HG03066 (cell line): ENCODE measurements around the gene ARPP21.

Experiments
- ATAC-seq: cut with Tn5 transposase; IDR thresholded peaks from one replicate; pipeline ENCODE4 v1.9.1; 2021; ENCODE audit warnings: low read depth; ENCODE audit not compliant: unreplicated experiment

ARPP21 gene

DNA sequence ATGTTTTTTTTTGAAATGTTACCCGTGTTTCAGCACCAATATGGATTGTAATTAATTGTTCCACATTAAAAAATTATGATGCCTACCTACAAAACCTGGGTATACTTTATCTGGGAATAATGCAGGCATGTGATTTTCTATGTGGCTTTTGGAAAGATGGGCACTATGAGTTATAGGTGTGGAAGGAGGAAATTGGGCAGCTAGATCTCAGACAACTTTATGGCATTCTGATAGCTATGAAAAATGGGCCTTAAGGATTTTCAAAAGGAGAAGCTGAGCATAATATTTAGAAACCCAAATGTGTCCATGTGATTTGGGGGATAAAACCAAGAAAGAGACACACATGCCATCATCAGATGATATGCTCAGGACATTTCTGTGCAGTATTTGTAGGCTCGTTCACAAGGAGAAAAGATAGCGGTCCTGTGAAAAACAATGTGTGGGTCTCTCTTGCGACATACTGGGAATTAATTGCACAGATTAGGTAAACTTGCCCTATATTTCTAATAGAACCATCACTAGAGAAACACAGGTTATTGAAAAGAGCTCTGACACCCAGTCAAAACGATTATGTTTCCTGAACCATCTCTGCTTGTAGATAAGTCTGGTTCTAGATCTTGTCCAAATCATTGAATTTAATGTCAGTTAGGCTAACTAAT is 35.3 kb downstream of the ARPP21 start:
- ATAC-seq: no peak

DNA sequence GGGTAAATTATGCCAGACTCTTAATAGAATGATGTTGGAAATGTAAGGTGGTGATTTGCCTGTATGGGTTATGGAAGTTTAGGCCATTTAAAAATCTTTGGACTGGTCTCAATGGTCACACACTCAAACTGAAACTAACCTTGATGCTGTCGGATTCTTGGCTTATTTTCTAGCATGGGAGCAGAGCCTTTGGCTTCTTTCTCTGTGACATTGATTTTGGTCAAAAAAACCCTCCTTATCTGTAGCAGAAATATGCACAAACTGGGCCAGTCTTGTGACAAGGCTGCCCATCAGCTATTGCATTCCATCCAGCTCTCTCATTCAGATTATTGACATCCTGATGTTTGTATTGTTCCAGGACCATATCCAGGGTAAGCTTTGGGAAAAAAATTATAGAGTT is 35.9 kb downstream of the ARPP21 start:
- ATAC-seq: no peak

GRCh38 chr3:35675621-35676020 is 36.3 kb downstream of the ARPP21 start:
- no peak for ATAC-seq

DNA sequence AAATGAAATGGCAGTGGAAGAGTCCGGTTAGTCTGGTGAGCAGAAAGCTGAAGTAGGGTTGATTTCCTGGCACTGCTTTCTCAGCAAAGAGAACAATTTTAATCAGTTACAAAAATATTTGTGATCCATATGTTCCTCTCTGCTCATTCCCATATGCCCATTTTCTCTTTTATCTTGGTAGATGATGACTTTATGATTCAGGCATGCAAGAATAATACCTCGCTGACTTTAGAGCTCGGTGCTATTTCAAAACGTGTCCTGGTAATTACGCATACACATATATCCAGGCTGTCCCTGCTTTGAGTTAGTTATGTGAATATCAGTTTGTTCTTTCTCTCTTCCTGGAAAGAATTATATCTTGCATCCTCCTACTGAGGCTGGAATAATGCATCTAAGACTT is 38.5 kb downstream of the ARPP21 start:
- ATAC-seq: no peak

DNA sequence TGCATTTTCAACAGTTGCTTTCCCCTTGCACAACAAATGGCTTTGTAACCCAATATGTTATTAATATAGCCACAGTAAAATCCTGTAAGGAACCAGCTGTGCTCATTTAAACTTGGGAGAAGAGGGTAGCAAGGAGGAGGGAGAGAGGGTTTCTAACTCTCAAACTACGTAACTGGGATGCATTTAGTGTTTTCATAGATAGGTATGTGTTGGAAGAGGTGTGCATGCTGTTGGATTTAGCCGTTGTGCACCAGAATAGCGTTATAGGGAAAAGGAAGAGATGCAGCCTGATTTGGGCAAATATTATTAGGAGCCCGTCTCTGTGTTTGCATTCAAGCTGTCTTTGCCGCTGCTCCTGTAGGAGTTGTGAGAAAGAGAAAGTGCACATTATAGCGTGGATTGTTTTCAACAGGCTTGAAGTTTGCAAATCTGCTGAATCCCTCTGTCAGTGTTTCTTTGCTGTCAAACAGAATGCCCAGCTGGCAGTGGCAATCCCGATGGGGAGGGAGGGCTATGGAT is 39.4 kb downstream of the ARPP21 start:
- ATAC-seq: no peak

DNA sequence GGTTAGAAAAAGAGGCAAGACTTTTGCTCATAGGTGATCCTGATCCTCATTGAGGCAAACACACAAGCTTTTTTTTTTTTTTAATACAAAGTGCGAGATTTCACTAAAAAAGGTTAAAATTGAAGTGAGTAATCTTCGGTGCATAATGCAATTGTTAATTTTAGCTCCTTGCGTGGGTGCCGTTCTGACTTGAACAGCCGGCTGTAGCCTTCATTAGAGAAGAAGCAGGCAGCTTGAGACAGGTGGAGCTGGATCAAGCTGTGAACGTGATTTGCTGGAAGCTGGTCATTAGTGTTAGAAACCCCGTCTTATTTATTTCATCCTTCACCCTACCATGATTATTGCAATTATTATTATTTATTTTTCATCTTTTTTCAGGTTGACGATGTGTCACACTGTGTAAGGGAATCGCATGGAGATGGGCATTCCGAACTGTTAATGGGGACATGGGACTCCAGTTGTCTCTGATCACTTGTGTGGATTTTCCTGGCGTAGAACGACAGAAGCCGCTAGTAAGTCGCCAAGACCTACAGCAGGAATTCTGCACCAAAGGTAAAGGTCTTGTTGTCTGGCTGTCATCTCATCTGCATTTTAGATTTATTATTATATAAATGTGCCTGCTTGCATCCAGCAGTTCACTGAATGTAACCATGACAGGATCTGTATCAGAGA is 40.2 kb downstream of the ARPP21 start:
- no peak for ATAC-seq

DNA sequence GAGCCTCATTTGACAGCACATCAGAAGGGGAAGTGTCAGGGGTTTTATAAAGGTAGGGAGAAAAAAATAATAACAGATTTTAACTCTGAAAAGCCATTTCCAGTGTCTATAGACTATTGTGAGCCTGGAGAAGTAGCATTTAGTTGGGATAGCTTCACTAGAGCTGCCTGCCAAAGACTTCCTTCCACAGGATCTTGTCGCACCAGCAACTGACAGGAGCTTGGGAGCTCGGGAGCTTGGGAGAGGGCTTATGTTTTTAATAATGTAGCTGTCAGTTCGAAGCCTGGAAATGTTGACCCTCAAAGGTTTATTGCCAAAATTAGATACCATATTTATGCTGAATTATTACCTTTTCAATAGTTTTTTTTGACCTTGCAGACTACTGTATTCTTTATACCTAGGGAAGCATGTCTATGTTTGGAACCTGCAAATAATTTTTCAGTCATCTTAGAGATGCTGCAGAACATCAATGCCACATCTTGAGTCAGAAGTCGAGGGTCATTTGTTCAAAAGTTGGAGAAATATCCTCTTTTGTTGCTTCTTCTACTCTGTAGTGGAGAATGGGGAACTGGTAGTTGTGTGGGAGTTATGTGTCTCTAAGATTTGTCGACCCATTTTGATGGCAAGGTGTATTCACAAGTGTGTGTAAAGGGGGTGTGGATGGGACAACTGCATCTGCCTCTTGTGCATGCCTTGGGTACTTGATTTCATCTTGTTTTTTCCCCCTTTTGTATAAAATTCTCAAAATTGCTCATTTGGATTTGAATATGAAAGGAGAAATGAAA is 41.7 kb downstream of the ARPP21 start:
- ATAC-seq: no peak

DNA sequence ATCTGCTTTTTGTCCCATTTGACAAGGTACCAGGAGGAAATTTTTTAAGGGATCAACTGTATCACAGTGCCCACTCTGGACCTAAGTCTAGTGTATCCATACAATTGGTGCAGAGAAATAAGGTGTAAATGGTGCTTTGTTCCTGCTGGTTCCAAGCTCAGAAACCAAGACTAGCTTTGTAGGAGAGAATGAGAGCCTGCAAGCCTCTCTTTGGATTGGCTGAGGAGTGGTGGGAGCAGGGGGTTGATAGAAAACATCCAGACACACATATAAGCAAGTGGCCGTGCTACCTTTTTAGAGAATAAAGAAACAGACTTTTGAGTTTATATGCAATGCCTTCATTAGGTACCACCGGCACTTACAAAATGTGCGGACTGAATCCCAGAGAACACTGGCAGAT is 45.8 kb downstream of the ARPP21 start:
- ATAC-seq: no peak

GRCh38 chr3:35688826-35689225 is 49.5 kb downstream of the ARPP21 start:
- ATAC-seq: no peak

GRCh38 chr3:35690271-35690670 is 50.9 kb downstream of the ARPP21 start:
- no peak for ATAC-seq

DNA sequence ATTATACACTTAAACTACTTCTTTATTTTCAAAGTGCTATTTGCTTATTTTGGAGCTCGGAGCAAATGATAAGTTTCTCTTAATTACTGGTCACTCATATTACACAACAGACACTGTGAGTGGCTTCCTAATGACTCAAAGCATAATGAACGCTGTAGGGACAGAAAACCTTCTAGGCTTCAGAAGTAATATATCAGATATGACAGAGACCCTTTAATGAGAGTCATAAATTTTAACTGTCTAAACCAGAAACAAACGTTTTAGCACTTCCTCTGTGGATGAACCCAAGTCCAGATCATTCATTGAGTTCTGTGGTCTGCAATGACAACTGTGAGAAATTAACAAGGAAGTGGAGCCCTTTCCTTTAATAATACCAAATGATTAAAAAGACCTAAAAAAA is 66.6 kb downstream of the ARPP21 start:
- ATAC-seq: no peak

DNA sequence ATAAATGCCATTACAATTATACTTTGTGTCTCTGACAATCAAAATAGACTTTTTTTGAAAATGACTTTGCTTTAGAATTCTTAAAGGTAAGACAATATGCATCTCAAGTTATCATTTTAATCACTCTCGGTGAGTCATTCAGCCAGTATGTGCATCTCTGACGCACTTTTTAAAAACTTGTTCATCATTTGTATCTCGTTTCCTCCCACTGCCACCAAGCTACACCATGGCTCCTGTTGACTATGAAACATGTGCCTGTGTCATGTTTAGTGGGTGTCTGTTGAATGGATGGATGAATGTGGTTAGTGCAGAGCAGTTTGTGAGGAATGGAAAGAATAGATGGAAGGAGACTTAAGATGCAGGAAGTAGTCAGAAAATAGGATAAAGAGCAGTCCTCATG is 68.6 kb downstream of the ARPP21 start:
- no peak for ATAC-seq

DNA sequence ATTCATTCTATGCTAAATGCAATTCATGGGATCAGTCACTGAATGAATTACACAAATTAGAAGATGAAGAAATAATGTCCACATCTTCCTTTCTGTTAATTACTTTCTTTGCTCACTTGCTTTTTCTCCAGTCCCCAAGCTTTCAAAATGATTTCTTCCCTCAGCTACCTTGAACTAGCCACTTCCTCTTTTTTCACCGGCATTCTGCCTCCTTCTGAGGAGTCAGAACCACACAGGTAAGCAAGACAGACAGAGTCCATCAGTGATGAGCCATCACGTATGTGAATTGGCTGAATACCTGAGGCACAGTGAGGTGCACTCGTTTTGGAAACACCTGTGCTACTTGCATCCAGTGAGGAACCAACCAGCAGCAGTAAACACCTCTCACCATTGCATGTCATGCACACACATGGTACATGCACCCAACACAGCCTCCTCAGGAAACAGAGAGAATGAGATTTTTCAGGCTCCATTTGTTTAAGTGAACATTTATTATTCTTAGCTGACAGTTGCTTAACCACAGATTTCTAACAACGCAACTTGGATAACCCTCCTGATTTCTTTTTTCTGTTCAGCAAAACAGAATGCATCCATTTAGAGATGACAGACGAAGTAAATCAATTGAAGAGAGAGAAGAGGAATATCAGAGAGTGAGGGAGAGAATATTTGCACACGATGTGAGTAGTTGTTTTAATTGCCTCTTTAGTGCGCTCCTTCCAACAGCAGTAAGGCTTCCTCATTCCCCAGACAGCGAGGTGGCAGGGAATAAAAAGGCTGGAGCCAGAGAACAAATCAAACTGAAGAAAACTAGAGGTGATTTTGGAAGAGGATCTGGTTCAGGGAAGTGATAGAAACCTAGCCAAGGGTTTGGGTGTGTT is 69.3 kb downstream of the ARPP21 start:
- no peak for ATAC-seq

DNA sequence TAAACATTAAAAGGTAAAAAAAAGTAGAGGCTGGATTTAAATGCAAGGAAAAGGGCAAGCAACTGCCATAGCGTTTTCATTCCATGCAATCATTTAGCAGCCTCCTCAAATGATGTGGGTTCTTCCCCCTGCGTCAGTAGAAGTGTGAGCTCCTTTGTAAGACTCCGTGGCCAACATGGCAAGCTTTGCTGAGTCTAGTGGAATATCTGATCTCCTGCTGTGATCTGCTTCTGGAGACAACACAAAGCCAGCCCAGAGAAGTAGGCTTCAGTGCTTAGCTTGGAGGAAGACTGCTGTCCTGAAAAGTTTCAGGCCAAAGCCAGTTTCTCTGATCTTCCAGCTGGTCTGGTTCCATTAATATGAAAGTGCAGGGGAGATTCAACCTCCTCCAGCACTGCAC is 70.4 kb downstream of the ARPP21 start:
- no peak for ATAC-seq

DNA sequence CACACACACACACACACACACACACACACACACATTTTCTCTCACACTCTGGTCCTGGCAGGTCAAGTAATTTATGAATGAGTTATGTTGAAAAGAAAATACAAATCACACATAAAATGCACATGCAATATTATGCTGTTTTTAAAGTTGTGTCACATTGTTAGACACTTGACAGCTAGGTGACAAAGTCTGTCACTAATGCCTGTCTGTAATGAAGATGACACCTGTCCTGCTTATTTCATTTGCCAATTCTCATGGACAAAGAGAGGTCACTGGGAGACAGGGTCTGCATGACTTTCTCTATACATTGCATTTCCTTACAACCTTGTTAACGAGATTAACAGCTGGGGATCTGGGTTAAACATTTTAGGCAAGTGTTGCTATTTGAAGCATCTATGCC is 71.2 kb downstream of the ARPP21 start:
- no peak for ATAC-seq

GRCh38 chr3:35718921-35719320 is 79.6 kb downstream of the ARPP21 start:
- ATAC-seq: no peak

DNA sequence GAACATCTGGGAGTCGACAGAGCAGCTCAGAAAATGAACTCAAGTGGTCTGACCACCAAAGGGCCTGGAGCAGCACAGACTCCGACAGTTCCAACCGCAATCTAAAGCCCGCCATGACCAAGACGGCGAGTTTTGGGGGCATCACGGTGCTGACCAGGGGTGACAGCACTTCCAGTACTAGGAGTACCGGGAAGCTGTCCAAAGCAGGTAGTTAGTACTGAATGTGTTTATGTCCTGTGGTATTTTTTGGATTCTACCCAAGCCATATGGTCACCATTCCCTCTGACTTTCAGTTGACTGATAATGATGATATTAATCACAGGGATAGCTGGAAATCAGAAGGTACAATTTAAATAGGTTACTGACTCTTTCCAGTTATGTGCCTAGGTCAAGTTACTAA is 82.3 kb downstream of the ARPP21 start:
- ATAC-seq: no peak

DNA sequence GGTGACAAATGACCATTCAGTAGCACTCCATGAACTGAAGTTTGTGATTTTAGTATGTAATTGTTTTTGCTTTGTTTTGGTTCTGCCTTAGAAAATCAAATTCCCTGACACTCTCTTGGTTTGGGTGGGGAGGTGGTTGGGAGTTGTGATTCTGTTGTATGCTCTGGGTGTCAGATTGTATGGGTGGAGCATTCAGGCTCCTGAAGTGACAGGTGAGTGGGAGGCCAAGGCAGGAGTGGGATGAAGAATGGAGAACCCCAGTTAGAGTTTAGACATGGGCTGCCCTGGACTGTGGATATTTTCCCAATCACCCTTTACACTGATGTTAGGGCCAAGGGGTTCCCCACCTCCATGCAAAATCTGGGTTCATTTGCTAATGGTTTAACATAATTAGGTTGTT is 83.6 kb downstream of the ARPP21 start:
- no peak for ATAC-seq

GRCh38 chr3:35723480-35724097 is 84.3 kb downstream of the ARPP21 start:
- no peak for ATAC-seq

DNA sequence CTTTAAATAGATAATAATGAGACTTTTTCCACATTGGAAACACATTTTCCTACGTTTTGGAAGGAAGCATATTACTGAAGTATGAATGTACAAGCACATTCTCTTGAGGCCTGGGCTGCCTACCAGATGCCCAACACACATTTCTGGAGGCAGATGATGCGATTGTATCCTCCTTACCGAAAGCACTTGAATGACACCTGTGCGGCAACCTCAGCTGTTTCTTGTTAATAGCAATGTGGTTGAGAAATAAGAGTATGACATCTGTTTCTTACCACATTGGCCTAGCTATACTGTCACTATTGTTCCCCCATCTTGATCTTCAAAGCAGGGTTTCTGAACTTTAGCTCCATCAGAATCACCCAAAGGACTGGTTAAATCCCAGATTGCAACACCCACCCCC is 84.8 kb downstream of the ARPP21 start:
- ATAC-seq: no peak
